BE2C (cell line): ENCODE measurements around the gene PIP5K1B.

Experiments
- DNase-seq: peaks from one replicate; pipeline ENCODE4 v3.0.0-alpha.2; 2020
- H3K27me3 ChIP-seq: fragments of 250-450 bp; sonication (Bioruptor Pico); 2 replicates; pipeline ENCODE4 v1.5.1; 2020; ENCODE audit warnings: mild to moderate bottlenecking
- H3K36me3 ChIP-seq: fragments of 250-450 bp; sonication (Bioruptor Pico); 2 replicates; pipeline ENCODE4 v1.5.1; 2020; ENCODE audit warnings: mild to moderate bottlenecking
- H3K4me1 ChIP-seq: fragments of 250-450 bp; sonication (Bioruptor Pico); 2 replicates; pipeline ENCODE4 v1.5.1; 2020
- H3K4me3 ChIP-seq: 2 replicates; pipeline ENCODE4 v1.5.1; 2011; ENCODE audit warnings: low read depth, low read length
- H3K9me3 ChIP-seq: fragments of 250-450 bp; sonication (Bioruptor Pico); 2 replicates; pipeline ENCODE4 v1.5.1; 2020
- TF ChIP-seq, protein P1 (sequence below): IDR thresholded peaks from 2 replicates; pipeline ENCODE4 v1.5.1; 2012; ENCODE audit warnings: mild to moderate bottlenecking, low read depth, low read length

PIP5K1B gene

DNA sequence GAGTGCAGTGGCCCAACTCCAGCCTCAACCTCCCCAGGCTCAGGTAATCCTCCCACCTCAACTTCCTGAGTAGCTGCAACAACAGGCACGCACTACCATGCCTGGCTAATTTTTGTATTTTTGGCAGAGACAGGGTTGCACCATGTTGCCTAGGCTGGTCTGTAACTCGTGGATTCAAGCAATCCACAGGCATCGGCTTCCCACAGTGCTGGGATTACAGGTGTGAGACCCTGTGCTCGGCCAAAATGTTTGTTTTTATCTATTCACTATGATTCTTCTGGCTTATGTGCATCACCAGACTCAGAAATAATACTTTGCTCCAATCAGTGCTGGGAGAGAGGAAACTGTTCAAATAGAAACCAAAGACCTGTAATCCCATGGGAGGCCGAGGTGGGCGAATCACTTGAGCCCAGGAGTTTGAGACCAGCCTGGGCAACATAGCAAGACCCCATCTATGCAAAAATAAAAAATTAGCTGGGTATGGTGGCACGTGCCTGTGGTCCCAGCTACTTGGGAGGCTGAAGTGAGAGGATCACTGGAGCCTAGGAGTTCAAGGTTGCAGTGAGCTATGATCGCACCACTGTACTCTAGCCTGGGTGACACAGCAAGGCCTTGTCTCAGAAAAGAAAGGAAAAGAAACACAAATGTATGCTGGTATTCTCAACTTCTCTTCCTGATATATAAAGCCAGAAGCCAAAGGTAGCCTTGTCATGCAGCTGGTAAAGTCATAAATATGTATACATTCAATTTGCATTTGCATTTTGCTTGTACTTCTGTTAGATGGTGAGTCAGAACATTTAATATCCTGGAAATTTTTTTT is 4.5 kb downstream of the PIP5K1B start:
- H3K4me3 ChIP-seq: no peak overlapping the region
- peaks cover 39% of the 10 kb centered on the region for H3K27me3 ChIP-seq
- H3K9me3 ChIP-seq: no peaks in the 10 kb centered on the region
- no peaks in the 10 kb centered on the region for H3K4me1 ChIP-seq
- H3K36me3 ChIP-seq: no peaks in the 10 kb centered on the region
- TF ChIP-seq, protein P1, sequence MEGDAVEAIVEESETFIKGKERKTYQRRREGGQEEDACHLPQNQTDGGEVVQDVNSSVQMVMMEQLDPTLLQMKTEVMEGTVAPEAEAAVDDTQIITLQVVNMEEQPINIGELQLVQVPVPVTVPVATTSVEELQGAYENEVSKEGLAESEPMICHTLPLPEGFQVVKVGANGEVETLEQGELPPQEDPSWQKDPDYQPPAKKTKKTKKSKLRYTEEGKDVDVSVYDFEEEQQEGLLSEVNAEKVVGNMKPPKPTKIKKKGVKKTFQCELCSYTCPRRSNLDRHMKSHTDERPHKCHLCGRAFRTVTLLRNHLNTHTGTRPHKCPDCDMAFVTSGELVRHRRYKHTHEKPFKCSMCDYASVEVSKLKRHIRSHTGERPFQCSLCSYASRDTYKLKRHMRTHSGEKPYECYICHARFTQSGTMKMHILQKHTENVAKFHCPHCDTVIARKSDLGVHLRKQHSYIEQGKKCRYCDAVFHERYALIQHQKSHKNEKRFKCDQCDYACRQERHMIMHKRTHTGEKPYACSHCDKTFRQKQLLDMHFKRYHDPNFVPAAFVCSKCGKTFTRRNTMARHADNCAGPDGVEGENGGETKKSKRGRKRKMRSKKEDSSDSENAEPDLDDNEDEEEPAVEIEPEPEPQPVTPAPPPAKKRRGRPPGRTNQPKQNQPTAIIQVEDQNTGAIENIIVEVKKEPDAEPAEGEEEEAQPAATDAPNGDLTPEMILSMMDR: no peak
- no peak for DNase-seq

DNA sequence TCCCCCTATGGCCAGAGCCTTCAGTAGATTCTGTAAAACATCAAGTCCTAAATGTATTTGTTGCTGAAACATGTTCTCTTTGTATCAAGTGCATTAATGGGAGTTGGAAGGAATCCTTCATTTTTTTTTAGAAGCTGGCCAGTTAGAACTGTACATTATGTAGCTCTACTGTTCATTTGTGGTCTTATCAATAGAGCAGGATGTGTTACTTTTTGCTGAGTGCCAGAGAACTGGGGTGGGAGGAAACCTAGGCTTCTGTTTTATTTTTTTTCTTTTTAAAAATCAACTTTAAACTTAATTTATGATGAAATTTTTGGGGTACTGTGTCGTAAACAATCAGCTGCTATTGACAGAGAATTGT is 5.1 kb downstream of the PIP5K1B start:
- Histone ChIP-seq H3K9me3 (no peaks in the 10 kb centered on the region), H3K27me3 (peaks cover 33% of the 10 kb centered on the region), H3K4me1 (no peaks in the 10 kb centered on the region), H3K4me3 (no peak overlapping the region), H3K36me3 (no peaks in the 10 kb centered on the region)
- no peak for DNase-seq
- TF ChIP-seq, protein P1: no peak

DNA sequence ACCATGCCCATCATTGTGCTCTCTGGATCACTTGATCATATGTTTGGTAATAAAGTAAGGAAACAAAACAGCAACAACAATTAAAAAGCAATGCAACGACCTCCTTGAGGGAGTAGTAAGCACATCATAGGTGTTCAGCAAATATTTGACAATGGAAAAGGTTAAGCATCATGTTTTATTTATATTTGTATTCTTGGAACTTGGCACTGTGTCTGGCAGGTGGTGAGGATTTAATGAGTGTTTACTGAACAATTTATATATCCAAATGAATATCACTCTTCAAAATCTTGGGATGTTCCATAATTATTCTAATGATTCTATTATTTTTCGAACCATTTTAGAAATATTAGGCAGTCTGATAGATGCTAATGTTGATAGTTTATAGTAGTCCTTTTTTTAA is 6.2 kb downstream of the PIP5K1B start:
- no peaks in the 10 kb centered on the region for H3K4me1 ChIP-seq
- no peak for DNase-seq
- H3K27me3 ChIP-seq: peaks cover 24% of the 10 kb centered on the region
- H3K36me3 ChIP-seq: no peaks in the 10 kb centered on the region
- TF ChIP-seq, protein P1: no peak
- H3K4me3 ChIP-seq: no peak overlapping the region
- H3K9me3 ChIP-seq: no peaks in the 10 kb centered on the region

DNA sequence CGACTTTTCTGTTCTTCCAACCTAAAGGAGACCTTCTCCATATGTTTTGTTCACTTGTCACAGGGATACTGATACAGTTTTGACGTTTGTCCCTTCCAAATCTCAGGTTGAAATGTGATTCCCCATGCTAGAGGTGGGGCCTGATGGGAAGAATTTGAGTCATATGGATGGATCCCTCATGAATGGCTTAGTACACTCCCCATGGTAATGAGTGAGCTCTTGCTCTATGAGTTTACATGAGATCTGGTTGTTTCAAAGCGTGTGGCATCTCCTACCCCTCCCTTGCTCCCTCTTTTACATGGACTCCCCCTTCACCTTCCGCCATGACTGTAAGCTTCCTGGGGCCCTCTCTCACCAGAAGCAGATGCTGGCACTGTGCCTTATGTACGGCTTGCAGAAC is 6.9 kb downstream of the PIP5K1B start:
- Histone ChIP-seq H3K36me3 (no peaks in the 10 kb centered on the region), H3K4me1 (no peaks in the 10 kb centered on the region), H3K27me3 (peaks cover 17% of the 10 kb centered on the region), H3K4me3 (no peak overlapping the region), H3K9me3 (no peaks in the 10 kb centered on the region)
- no peak for DNase-seq
- TF ChIP-seq, protein P1: no peak

DNA sequence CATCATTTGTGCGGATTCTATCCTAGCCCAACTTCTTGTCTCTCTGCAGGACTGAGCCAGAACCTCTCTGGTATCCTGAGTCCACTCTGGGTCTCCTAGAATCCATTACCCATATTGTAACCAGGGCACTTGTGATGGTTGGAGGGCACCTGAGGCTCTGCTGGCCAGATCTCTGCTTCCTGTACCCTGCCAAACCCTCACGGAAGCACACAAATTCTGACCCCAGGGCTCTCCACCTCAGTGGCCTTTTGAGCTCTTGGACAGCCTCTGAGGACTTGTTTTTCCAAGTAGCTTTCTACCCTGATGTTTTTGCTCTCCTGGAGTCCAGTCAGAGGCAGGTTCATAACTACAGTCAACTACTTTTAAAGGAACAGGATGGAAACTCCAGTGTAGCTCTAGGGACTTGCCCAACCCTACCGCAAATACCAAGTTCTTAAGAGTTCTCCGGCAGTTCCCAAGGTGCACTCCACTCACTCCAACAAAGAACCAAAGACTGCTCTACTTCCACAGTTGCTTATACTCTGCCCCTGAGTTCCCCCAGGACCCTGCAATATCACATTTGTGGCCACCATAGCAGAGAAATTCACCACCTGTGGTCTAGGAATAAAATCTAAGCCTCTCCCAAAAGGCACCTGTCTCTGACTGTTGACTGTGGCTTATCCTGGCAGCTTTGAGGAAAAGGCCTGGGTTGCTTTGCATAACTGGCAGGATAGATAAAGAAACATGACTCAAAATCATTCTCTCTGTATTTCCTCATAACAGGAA is 9.6 kb downstream of the PIP5K1B start:
- DNase-seq: no peak
- no peaks in the 10 kb centered on the region for H3K27me3 ChIP-seq

More for the DNA sequence above, 9.6 kb downstream of the PIP5K1B start:
- Histone ChIP-seq H3K36me3 (no peaks in the 10 kb centered on the region), H3K4me1 (no peaks in the 10 kb centered on the region), H3K4me3 (no peak overlapping the region), H3K9me3 (no peaks in the 10 kb centered on the region)
- TF ChIP-seq, protein P1: no peak
